ENCODE data around the gene MSRB1. TPM values are rescaled to one million over a fixed set of nuclear protein-coding genes. Genes with fewer than 3 reads are reported as not detected.
A peak's percentile ranks its signal among the peaks of the same experiment; 100 is the strongest.

MSRB1 gene
- total and polyA plus RNA-seq, 2 of the 8 experiments (the other 6 are each of a cell fraction or from before 2014, with no cell fraction given): 28.2 to 51.4 TPM

GRCh38 chr16:1964506-1965395 lies 21.8 kb upstream of the MSRB1 start, which contains the start of gene RPS2 (continued):
- TF ChIP-seq CTCF (IDR thresholded peaks at IDR 0.05; ENCODE audit: control extremely low read depth in 1 of 3, insufficient read depth in 1 of 3, low read depth in 1 of 3, low read length in 3 of 3) (no peak), POLR2AphosphoS5 (IDR thresholded peaks at IDR 0.05; ENCODE audit: low read depth, low read length) (peak; percentile 100), KDM1A (IDR thresholded peaks at IDR 0.05; ENCODE audit: borderline replicate concordance, low read length) (no peak), SUZ12 (IDR thresholded peaks at IDR 0.05; ENCODE audit: low read length) (no peak), CHD7 (IDR thresholded peaks at IDR 0.05; ENCODE audit: insufficient replicate concordance, low read length) (no peak), MAFK (IDR thresholded peaks at IDR 0.05; ENCODE audit: low read depth, low read length) (no peak), EGR1 (IDR thresholded peaks at IDR 0.05; ENCODE audit: borderline replicate concordance, low read depth, low read length) (peak; percentile 96)

Data from H1 (cell line).